ENCODE data around the gene CPLX1.
"Not testable (repeated sequence)": the region's sequence is repeated elsewhere in the genome, so short reads cannot be mapped to it uniquely, and the experiment has no call there.

The CPLX1 gene

GRCh38 chr4:774419-775092 lies 51.4 kb downstream of the CPLX1 start:
- DNase-seq: peak; percentile 6

DNA sequence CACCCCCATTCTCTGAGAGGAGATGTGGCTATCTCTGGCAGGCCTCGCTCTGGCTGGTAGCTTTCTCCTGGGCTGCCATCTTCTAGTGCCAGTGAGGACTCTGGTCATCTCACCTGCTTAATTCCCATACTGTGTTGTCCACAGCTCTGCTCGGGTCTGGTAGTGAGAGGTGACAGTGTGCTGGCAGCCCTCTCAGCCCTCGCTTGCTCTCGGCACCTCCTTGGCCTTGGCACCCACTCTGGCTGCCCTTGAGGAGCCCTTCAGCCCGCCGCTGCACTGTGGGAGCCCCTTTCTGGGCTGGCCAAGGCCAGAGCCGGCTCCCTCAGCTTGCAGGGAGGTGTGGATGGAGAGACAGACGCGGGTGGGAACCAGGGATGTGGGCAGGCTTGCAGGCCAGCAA lies 52.7 kb downstream of the CPLX1 start:
- no peak for DNase-seq

DNA sequence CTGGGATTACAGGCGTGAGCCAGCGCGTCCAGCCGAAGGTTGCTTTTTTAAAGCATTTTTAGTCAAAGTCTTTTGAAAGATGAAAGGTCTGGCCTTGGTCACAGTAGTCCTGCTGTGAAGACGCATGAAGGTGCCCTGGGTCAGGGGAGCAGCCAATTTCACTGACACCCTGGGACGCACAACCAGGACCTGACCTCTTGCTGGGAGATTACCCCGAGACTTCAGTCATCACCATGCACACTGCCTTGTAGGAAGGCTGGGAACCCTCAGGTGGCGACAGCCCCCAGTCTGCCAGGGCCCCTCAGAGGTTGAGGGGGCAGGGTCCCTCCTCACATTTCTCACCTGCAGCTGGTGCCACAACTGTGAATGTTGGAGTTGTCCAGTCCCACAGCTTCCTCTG lies 53.2 kb downstream of the CPLX1 start:
- DNase-seq: no peak

GRCh38 chr4:772118-772517 lies 53.8 kb downstream of the CPLX1 start:
- no peak for DNase-seq

DNA sequence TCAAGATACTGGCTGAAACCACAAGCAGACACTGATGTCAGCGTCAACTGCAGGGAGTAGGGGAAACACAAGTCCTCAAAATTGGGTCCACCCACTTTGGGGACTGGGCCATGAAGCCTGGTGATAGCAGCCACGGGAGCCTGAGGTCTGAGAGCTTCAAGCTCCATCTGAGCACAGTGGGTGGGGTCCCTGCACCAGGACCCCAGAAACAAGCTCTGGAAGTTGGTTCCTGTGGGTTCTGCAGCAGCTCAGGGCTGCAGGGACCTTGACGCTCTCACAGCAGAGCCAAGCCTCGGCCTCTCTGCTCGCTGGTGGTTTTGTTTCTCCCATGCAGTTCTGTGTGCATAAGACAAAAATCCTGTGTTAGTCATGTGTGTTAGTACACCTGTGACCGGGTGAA lies 54.5 kb downstream of the CPLX1 start:
- no peak for DNase-seq

- DNase-seq: no peak
These were observed 55.9 kb downstream of the CPLX1 start for GRCh38 chr4:770022-770421.

GRCh38 chr4:769511-769910 lies 56.4 kb downstream of the CPLX1 start:
- DNase-seq: no peak

DNA sequence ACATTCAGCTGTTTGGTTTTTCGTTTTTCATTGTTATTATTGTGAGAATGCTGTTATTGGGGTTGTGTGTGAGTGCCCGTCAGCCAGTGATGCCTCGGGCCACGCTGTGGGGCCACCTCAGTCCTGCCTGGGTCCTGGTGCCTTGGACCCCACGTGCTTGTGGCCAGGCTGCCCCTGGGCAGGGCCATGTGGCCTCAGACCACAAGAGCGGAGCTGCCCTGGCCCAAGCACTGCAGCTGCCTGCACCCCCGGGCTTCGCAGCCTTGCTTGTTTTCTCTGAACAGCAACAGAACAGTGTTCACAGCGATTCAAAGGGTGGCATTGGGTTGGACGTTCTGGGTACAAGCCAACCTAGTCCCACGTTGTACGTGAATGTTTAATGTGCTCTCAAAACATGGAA lies 56.9 kb downstream of the CPLX1 start:
- DNase-seq: no peak

DNA sequence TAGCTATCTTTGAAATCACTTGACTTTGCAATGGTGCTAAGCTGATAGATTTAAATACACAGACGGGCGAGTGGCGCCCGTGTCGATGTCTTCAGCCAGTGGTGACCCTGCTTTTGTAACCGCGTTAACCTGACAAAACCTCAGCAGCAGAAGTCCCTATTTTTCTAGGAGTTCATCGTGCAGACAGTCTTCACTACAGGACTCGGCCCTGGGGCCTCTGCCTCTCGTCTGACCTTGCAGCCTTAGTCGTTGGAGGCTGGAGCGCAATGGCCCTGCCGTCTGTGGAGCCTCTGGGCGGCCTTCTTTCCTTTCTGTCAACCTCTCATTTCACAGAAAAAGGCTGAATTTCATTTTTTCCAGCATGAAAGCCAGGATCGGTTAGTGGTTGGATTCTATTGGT lies 57.9 kb downstream of the CPLX1 start:
- DNase-seq: no peak

DNA sequence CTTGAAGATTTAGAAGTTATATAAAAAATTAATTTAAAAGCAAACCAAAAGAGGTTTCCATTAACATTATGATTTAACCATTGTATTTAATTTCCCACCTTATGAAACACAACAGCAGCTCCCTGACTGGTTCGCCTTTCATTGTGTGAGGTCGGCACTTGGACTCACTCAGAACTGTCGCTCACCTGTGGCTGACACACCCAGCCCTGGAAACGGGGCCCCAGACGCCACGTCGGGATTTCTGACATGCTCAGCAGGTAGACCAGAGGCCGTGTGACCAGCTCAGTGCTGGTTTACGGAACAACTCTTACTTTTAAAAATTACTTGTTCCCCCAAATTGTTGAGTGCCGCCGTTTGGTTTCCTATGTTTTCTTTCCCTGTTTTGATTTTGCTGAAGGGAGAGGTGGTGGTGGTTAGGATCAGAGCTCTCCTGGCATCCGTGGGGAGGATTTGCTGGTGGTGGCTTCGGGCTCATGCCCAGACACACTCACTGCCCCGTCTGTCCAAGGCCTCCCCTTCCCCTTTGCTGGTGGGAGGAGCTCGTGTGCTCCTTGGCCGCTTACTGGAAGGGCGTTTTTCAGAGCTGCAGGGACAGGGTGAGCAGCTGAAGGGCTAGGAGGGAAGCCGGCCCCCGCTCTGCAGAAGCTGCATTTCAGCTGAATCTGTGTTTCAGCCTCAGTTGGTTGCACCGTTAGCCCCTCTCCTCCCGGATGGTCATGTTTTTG lies 59.2 kb downstream of the CPLX1 start:
- DNase-seq: no peak

DNA sequence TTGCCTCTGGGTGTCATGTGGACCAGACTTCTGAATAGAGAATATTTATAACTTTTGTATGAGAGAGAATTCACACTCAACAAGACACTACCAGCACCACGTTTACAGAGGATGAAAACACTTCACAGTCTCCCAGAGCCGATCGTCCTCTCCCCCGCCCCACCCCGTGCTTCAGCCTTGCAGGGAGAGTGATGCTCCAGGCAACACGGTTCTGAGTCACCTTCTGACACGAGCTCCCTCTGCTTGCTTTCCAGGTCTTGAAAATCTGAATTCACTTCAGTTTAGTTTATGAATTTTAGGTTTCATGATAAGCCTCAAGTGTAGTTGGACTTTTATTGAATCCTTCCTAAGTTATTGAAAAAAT lies 59.8 kb downstream of the CPLX1 start:
- no peak for DNase-seq

DNA sequence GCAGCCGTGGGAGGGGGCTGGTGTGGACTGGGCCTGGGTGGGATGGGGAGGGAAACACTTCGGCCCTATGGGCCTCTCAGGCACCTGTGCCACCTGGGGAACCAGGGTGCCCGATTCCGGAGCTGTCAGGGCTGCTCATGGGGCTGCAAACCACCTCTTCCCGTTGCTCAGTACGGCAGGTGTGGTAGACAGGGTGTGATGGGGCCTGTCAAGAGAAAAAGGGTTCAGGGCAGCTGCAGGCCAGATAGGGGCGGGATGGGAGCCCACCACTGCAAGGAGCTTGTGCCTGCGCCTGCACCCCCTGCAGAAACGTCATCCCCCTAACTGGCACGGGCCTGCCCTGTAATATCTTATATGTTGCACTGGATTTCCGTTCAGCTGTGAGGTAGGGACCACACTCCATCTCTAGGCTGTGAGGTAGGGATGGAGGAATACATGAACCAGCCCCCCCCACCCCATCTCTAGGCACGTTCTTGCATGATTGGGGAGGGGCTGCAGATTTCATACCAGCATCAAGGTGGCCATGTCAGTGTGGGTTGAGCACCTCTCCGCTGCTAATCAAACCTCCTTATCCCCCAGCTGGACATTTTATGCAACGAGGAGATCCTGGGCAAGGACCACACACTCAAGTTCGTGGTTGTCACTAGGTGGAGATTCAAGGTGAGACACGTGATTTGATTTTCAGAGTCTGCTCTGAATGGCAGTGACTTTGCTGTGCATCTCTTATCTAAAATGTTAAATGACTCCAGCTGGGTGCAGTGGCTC lies 61.3 kb downstream of the CPLX1 start:
- no peak for DNase-seq

DNA sequence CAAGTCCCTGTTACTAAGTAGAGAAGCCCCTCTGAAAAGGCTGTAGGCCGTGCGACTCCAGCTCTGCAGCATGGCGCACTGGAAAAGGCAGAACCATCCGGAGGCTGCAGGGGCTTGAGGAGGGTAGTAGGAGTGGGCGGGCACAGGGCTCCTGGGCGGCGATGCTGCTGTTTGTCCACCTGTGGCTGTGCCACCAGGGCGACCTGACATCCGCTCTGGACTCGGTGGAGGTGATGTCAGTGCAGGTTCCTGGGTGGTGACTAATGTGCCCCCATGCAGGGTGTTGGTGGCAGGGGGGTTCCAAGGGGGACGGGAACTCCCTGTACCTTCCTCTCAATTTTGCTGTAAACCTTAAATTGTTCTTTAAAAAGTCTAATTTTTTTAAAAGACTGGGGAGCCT lies 62.0 kb downstream of the CPLX1 start:
- no peak for DNase-seq

- no peak for DNase-seq
These were observed 62.6 kb downstream of the CPLX1 start for GRCh38 chr4:763191-763810.

GRCh38 chr4:762211-763190 lies 63.4 kb downstream of the CPLX1 start:
- no peak for DNase-seq

DNA sequence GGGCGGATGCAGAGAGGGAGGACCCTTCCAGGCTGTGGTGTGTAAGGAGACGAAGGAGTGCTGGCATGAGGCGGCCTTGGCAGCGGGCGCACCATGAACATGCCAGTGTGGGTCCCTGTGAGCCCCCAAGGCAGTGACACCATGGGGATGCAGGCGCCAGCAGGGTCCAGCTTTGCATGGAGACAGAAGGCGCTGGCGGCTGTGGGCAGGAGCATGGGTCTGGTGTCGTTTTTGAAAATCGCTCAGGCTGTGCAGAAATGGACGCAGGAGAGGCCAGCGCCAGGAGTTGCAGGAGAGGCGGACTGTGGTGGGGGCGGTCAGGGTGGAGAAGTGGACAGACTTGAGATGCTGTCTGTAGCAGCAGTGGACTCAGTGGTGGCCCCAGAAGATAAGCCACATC lies 64.2 kb downstream of the CPLX1 start:
- no peak for DNase-seq

DNA sequence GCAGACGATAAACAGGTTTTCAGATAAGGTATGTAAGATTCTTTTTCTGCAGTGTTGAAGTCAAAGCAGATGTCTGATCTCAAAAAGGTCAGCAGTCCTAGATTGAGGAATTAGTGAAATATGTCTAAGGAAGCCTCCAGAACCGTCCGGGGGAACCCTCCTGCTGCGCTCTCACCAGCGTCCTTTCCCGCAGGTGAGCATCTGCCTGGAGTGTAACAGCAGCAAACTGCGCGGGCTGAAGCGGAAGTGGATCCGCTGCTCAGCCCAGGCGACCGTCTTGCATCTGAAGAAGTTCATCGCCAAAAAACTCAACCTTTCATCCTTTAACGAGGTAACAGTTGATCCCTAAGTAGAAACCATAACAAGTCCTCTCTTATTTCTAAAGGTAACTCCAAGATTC lies 64.8 kb downstream of the CPLX1 start:
- no peak for DNase-seq

DNA sequence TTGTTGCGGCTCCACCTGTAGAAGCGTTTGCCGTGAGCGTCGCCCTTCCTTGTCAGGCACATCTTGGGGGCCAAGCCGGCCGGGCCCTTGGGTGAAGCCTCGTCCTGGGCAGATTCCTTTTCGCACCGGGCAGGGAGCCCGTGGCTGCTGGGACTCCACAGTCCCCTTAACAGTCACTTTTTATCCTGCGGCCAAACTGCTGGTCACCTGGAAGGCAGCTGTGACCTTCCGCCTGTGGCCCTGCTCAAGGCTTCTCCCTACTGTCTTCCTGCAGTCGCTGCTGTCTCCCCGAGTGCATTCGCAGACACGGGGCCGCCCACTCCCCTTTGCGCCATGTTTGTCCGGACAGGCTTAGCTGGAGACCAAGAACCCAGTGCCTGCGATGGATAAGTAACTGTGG lies 65.3 kb downstream of the CPLX1 start:
- DNase-seq: no peak

DNA sequence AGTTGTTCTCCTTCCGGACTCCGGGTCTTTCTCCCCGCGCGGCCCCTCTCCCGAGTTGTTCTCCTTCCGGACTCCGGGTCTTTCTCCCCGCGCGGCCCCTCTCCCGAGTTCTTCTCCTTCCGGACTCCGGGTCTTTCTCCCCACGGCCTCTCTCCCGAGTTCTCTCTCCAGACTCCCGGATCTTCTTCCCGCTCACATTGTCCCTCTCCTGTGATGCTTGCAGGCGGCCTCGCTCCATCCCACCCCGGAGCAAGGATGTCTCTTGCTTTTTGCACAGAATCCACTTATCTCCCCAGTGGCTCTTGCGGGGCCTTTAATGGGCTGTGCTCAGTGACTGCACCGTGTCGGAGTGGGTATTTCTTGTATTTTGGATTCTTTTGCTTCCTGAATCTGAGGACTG lies 66.1 kb downstream of the CPLX1 start:
- DNase-seq: not testable (repeated sequence)

DNA sequence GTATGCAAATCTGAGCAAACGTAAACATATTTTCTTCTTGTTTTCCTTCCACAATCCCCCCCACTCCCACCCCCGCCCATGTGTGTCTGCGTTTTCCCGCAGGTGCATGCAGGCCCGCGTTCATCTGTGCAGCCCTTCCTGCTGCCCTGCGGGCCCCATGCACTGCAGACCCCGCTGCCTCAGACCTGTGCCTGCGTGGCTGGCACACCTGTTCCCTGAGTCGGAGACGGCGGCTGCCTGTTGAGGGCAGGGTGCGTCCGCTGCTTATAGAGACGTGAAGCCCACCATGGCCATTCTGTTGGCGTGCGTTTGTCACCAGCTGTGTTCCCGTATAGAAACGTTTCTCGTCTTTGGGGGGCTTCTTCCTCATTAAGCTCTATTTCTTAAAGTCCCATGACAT lies 68.8 kb downstream of the CPLX1 start:
- no peak for DNase-seq

- DNase-seq: no peak
These were observed 71.5 kb downstream of the CPLX1 start for GRCh38 chr4:754221-755120.

Data from right hindlimb (tissue), 1 donor.